AG04449 (cell line): Measurements from ENCODE around the gene TBC1D5.

Source experiments
- CTCF ChIA-PET: fragments of 350-600 bp; formaldehyde crosslinking; extraction: SDS; loops from one replicate; lab custom pipeline; 2021; ENCODE audit warnings: antibody characterized with exemption; lab: Yijun Ruan, JAX
- POLR2A ChIA-PET: fragments of 400-600, 350-600 bp; formaldehyde crosslinking; extraction: SDS; loops from one replicate; lab custom pipeline; 2020; ENCODE audit warnings: antibody characterized with exemption, inconsistent platforms; lab: Yijun Ruan, JAX
- DNase-seq: peaks from one replicate; pipeline ENCODE4 v3.0.0-alpha.2; 2010; ENCODE audit warnings: low read depth, low spot score
- H3K4me3 ChIP-seq: 2 replicates; pipeline ENCODE4 v1.5.1; 2011; ENCODE audit warnings: low read depth, mild to moderate bottlenecking, control low read depth, low read length
- CTCF ChIP-seq: IDR thresholded peaks from one replicate; pipeline ENCODE4 v1.5.1; 2011; ENCODE audit warnings: mild to moderate bottlenecking, moderate library complexity, low read length, control low read depth, inconsistent platforms; ENCODE audit not compliant: insufficient read depth; ENCODE audit errors: missing control alignments

TBC1D5 gene

GRCh38 chr3:17125738-17126442 is 616.5 kb downstream of the TBC1D5 start:
- POLR2A ChIA-PET, result no interaction called here
- CTCF ChIA-PET, result no interaction called here

GRCh38 chr3:17122758-17123157 is 619.7 kb downstream of the TBC1D5 start:
- no peak overlapping the region for H3K4me3 ChIP-seq
- ChIA-PET CTCF (interaction anchor here (1.0 kb wide), 1 partner anchor 16 kb away, joined by 3 read pairs; no protein-coding TSS in a partner anchor), POLR2A (no interaction called here)
- DNase-seq, result no peak
- no peak for TF ChIP-seq CTCF

More at GRCh38 chr3:17125738-17126442, 616.5 kb downstream of the TBC1D5 start:
- DNase-seq, result no peak
- H3K4me3 ChIP-seq, result no peak overlapping the region
- TF ChIP-seq CTCF, result no peak

- DNase-seq, result no peak
- H3K4me3 ChIP-seq, result no peak overlapping the region
- ChIA-PET CTCF (no interaction called here), POLR2A (no interaction called here)
- TF ChIP-seq CTCF, result no peak
Observed at GRCh38 chr3:17121336-17121735, 621.1 kb downstream of the TBC1D5 start.

- ChIA-PET CTCF (no interaction called here), POLR2A (no interaction called here)
- no peak for DNase-seq
- H3K4me3 ChIP-seq, result no peak overlapping the region
- no peak for TF ChIP-seq CTCF
Observed at GRCh38 chr3:17120115-17120514, 622.3 kb downstream of the TBC1D5 start.

GRCh38 chr3:17119201-17120072 is 623.0 kb downstream of the TBC1D5 start:
- no peak overlapping the region for H3K4me3 ChIP-seq
- POLR2A ChIA-PET, result no interaction called here
- CTCF ChIA-PET, result no interaction called here
- DNase-seq, result no peak
- TF ChIP-seq CTCF, result no peak

GRCh38 chr3:17118771-17119170 is 623.7 kb downstream of the TBC1D5 start:
- TF ChIP-seq CTCF, result no peak
- POLR2A ChIA-PET, result no interaction called here
- CTCF ChIA-PET, result no interaction called here
- no peak overlapping the region for H3K4me3 ChIP-seq
- DNase-seq, result no peak
